ENCODE data around the gene DCUN1D5. TPM values are rescaled to one million over a fixed set of nuclear protein-coding genes. Genes with fewer than 3 reads are reported as not detected.

The DCUN1D5 gene
- total and polyA plus RNA-seq, 2 donors (not counting 1 experiment from before 2014, with no cell fraction given), result 45.7 TPM

- no peaks in the 10 kb centered on the region for H3K27me3 ChIP-seq (ENCODE audit: control insufficient read depth, insufficient read depth, low read length)
- H3K79me2 ChIP-seq (ENCODE audit: control insufficient read depth, insufficient read depth, low read length), result no peaks in the 10 kb centered on the region
- no peak overlapping the region for H3K4me2 ChIP-seq (ENCODE audit: extremely low read depth, insufficient read depth, low read length)
- no peak overlapping the region for H3K27ac ChIP-seq (ENCODE audit: insufficient read depth, low read length)
- no peaks in the 10 kb centered on the region for H3K36me3 ChIP-seq (ENCODE audit: control insufficient read depth, insufficient read depth, low read length)
- H3K9me3 ChIP-seq (ENCODE audit: control insufficient read depth, insufficient read depth, low read depth, low read length), result no peaks in the 10 kb centered on the region
- no peaks in the 10 kb centered on the region for H3K4me1 ChIP-seq (ENCODE audit: control insufficient read depth, extremely low read depth, insufficient read depth, low read length)
- H2AFZ ChIP-seq (ENCODE audit: low read length), result no peak overlapping the region
- TF ChIP-seq EZH2 (IDR thresholded peaks at IDR 0.05; ENCODE audit: low read length, missing control alignments), result no peak
- no peak for TF ChIP-seq CTCF (conservative IDR thresholded peaks at IDR 0.05 in 1 of 2, IDR thresholded peaks at IDR 0.05 in 1 of 2; ENCODE audit: low read depth in 1 of 2, low read length in 2 of 2)
- peak in 1 of 2 donors; percentile 84 for DNase-seq (ENCODE audit: low read depth in 2 of 2)
- no peak overlapping the region for H3K9ac ChIP-seq (ENCODE audit: insufficient read depth, low read length)
- H3K4me3 ChIP-seq (replicated peaks in 1 of 4; ENCODE audit: control extremely low read depth in 1 of 4, insufficient read depth in 1 of 4, low read depth in 3 of 4, low read length in 4 of 4), result no peak overlapping the region
- no peaks in the 10 kb centered on the region for H4K20me1 ChIP-seq (ENCODE audit: control insufficient read depth, extremely low read depth, insufficient read depth, low read length)
These were observed 67.9 kb downstream of the DCUN1D5 start for GRCh38 chr11:103024086-103024485.

DNA sequence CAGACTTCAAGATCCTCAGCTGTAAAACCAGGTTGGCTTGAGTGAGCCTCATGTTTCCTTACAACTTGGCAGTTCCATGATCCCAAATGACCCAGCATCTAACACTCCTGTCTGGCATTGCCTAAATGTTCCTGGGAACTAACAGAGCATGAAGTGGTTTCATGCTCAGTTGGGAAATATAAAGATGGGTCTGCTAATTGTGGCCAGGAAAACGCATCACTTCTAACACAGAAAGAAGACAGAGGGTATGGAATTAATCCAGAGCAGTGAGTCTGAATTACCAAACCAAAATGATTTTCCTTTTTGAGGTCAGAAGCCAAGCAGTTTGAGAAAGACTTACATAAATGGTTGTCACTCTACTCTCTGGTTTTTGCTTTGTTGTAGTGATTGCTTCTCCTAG, 75.9 kb downstream of the DCUN1D5 start:
- Histone ChIP-seq H3K9me3 (ENCODE audit: control insufficient read depth, insufficient read depth, low read depth, low read length) (no peaks in the 10 kb centered on the region), H3K4me3 (replicated peaks in 1 of 4; ENCODE audit: control extremely low read depth in 1 of 4, insufficient read depth in 1 of 4, low read depth in 3 of 4, low read length in 4 of 4) (no peak overlapping the region), H3K9ac (ENCODE audit: insufficient read depth, low read length) (no peak overlapping the region), H3K79me2 (ENCODE audit: control insufficient read depth, insufficient read depth, low read length) (no peaks in the 10 kb centered on the region), H3K36me3 (ENCODE audit: control insufficient read depth, insufficient read depth, low read length) (no peaks in the 10 kb centered on the region), H3K4me2 (ENCODE audit: extremely low read depth, insufficient read depth, low read length) (no peak overlapping the region), H4K20me1 (ENCODE audit: control insufficient read depth, extremely low read depth, insufficient read depth, low read length) (no peaks in the 10 kb centered on the region), H3K27ac (ENCODE audit: insufficient read depth, low read length) (no peak overlapping the region), H2AFZ (ENCODE audit: low read length) (no peak overlapping the region), H3K4me1 (ENCODE audit: control insufficient read depth, extremely low read depth, insufficient read depth, low read length) (no peaks in the 10 kb centered on the region), H3K27me3 (ENCODE audit: control insufficient read depth, insufficient read depth, low read length) (no peaks in the 10 kb centered on the region)
- TF ChIP-seq EZH2 (IDR thresholded peaks at IDR 0.05; ENCODE audit: low read length, missing control alignments) (no peak), CTCF (conservative IDR thresholded peaks at IDR 0.05 in 1 of 2, IDR thresholded peaks at IDR 0.05 in 1 of 2; ENCODE audit: low read depth in 1 of 2, low read length in 2 of 2) (no peak)
- peak in 1 of 2 donors; percentile 22 for DNase-seq (ENCODE audit: low read depth in 2 of 2)

DNA sequence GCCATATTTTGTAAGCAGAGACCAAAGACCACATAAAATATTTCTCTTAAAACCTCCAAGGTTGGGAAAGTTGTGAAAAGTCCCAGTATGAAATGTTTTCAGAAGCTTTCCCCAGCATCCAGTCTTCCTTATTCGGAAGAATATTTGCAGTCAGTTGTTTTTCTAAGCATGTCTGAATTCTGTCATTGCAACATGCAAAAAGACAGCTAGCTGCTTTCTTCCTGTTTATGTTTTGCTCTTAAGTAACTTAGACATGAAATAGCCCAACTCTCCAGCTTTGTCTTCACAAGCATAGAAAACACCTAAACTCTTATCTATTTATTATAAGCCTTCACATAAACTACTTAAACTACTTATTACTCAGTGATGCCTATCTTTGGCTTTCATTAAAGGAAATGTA, 78.5 kb downstream of the DCUN1D5 start:
- Histone ChIP-seq H3K9ac (ENCODE audit: insufficient read depth, low read length) (no peak overlapping the region), H4K20me1 (ENCODE audit: control insufficient read depth, extremely low read depth, insufficient read depth, low read length) (no peaks in the 10 kb centered on the region), H3K27me3 (ENCODE audit: control insufficient read depth, insufficient read depth, low read length) (no peaks in the 10 kb centered on the region), H3K4me2 (ENCODE audit: extremely low read depth, insufficient read depth, low read length) (no peak overlapping the region), H3K4me3 (replicated peaks in 1 of 4; ENCODE audit: control extremely low read depth in 1 of 4, insufficient read depth in 1 of 4, low read depth in 3 of 4, low read length in 4 of 4) (no peak overlapping the region), H3K27ac (ENCODE audit: insufficient read depth, low read length) (no peak overlapping the region), H3K4me1 (ENCODE audit: control insufficient read depth, extremely low read depth, insufficient read depth, low read length) (no peaks in the 10 kb centered on the region), H3K36me3 (ENCODE audit: control insufficient read depth, insufficient read depth, low read length) (no peaks in the 10 kb centered on the region), H3K9me3 (ENCODE audit: control insufficient read depth, insufficient read depth, low read depth, low read length) (no peaks in the 10 kb centered on the region), H2AFZ (ENCODE audit: low read length) (no peak overlapping the region), H3K79me2 (ENCODE audit: control insufficient read depth, insufficient read depth, low read length) (no peaks in the 10 kb centered on the region)
- TF ChIP-seq EZH2 (IDR thresholded peaks at IDR 0.05; ENCODE audit: low read length, missing control alignments), result no peak
- TF ChIP-seq CTCF (conservative IDR thresholded peaks at IDR 0.05 in 1 of 2, IDR thresholded peaks at IDR 0.05 in 1 of 2; ENCODE audit: low read depth in 1 of 2, low read length in 2 of 2), result no peak
- DNase-seq (ENCODE audit: low read depth in 2 of 2), result peak in 1 of 2 donors; percentile 48

Other genes with a start within 250 kb of the DCUN1D5 start
- gene MMP3, start 248.6 kb downstream of the DCUN1D5 start, total RNA-seq, result 1.8 and 47.1 TPM in 2 replicates
- gene MMP3, start 248.6 kb downstream of the DCUN1D5 start, polyA plus RNA-seq, result 16.0 and 19.1 TPM in 2 replicates
- 0.83 TPM in 1 of 2 replicates, not detected in the other for gene MMP12, start 217.2 kb downstream of the DCUN1D5 start, total RNA-seq
- gene MMP12, start 217.2 kb downstream of the DCUN1D5 start, polyA plus RNA-seq, result 0.15 and 0.27 TPM in 2 replicates
- not detected in 2 replicates for gene MMP13, start 136.4 kb downstream of the DCUN1D5 start, total RNA-seq
- not detected in 2 replicates for gene MMP13, start 136.4 kb downstream of the DCUN1D5 start, polyA plus RNA-seq
- 50.8 and 65.9 TPM in 2 replicates for gene DYNC2H1, start 17.3 kb upstream of the DCUN1D5 start, total RNA-seq
- gene DYNC2H1, start 17.3 kb upstream of the DCUN1D5 start, polyA plus RNA-seq, result 20.1 and 20.4 TPM in 2 replicates

All from fibroblast of lung (primary cell).